Effector CD4-positive, alpha-beta T cell (primary cell): ENCODE data around the gene EML1.

Experiments
- DNase-seq: peaks from one replicate; pipeline ENCODE4 v3.0.0-alpha.2; 2020

The EML1 gene

GRCh38 chr14:99780690-99781089 lies 12.5 kb upstream of the EML1 start:
- DNase-seq = no peak

GRCh38 chr14:99781091-99781490 lies 12.1 kb upstream of the EML1 start:
- DNase-seq = no peak

DNA sequence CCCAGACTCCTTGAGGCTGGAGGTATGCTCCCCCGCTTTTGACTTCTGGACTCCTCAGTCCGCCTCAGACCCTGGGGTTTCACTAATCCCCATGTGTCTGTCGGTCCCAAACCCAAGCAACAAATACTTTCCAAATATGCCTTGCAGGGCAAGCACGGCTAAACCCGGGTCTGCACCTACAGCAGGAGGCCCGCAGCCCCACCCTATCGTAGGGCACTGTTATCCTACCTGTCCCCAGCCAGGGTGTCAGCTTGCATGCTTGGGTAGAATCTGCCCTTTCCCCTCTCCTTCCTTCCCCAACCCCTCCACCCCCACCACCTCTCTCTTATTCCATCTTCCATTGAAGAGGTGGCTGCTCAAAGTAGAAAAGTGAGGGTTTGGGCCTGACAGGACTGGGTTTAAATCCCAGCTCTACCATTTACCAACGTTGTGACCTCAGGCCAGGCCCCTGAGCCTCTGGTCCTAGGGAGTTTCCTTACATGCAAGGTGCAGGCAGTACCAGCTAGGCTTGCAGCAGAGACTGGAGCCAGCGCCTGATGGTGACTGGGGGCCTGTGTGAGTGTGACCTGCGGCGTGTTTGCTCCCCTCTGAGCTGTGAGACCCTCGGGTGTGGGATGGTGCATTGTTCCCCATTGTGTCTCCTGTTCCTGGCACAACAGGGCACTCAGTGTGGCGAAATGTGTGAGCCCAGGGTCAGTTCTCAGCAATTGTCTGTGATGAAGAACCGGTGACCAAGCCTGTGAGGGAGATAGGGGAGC lies 11.2 kb upstream of the EML1 start:
- no peak for DNase-seq

- no peak for DNase-seq
Measured at GRCh38 chr14:99784508-99784907, 8.7 kb upstream of the EML1 start.

DNA sequence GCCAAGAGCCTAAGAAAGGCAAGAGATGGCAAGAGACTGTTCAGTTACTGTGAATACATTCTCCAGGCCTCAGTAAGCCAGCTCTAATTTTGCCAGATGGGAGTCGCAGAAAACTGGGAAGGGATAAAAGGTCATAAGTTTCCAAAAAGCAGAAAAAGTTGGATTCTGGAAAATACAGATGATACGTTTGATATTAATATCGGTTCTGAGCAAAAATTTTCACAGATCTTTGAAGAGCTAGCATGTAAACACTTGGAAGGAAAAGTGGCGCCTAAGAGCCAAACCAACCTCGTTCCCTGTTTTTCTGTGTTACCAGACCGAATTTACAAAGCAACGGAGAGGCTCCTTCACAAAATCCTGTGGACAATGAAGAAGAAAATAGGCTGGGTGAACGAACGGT lies 7.8 kb upstream of the EML1 start:
- no peak for DNase-seq

- no peak for DNase-seq
Measured at GRCh38 chr14:99786511-99786989, 6.7 kb upstream of the EML1 start.

GRCh38 chr14:99788713-99789112 lies 4.5 kb upstream of the EML1 start:
- no peak for DNase-seq

DNA sequence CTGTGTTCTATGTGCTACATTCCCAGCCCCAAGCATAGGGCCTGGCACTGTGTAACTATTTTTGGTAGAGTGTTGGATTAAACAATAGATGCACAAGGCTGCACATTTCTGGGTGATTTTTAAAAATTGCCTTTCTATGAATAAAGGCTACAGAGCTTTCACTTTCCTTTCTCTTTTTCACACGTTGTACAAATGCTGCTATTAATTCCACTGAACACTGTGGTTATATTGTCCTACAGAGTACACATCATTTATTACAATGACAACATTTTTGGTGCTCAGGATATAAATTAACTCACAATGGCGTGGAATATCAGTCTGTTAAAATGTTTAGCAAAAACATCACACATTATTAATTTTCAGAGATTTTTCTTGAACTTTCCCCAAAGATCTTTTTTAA lies 3.6 kb upstream of the EML1 start:
- DNase-seq = no peak

- no peak for DNase-seq
Measured at GRCh38 chr14:99790201-99790977, 2.8 kb upstream of the EML1 start.

- DNase-seq = no peak
Measured at GRCh38 chr14:99790978-99791376, 2.2 kb upstream of the EML1 start.

GRCh38 chr14:99791476-99792209 lies 1.6 kb upstream of the EML1 start:
- DNase-seq = no peak

DNA sequence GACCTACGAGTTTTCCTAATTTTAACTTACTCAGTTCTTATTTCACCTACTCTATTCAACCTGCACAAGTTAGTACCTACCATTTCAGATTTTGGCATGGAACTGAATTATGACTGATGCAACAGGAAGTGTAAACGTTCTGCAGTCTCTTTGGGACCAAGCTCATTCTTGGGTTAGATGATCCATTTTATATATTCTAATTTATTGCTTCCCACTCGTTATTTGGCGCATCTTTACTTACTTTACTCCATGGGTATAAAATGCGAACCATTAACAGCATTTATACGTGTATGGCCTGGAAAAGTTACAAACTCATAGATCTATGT lies 1.0 kb upstream of the EML1 start:
- DNase-seq = no peak

DNA sequence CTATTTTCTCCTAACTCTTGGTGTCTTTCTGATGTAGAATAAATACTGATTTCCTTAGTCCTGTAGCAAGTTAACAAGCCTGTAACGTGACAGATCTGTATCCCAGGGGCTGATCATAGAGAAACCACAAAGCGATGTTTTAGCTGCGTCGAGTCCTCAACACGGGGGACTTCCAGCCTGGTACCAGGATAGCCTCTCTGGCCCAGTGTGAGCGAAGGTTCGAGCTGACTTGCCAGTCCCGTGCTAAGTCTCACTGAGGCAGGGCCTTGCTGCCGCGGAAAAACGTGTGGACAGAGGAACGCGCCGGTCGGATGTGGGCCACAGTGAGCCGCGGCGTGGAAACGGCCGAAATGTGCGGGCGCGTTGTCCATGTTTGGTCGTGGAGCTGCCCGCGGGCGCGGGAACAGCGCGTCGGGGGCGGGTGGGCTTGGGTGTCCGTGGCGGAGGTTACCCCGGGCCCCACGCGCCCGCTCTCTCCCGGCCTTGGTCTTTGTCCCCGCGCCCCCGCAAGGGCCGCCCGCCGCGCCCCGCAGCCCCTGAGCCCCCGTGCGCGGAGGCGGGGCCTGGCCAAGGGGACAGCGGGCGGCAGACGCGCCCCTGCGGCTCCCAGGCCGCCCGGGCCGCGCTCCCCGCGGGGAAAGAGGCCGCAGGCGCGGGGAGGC lies 531 bp upstream of the EML1 start:
- no peak for DNase-seq

DNA sequence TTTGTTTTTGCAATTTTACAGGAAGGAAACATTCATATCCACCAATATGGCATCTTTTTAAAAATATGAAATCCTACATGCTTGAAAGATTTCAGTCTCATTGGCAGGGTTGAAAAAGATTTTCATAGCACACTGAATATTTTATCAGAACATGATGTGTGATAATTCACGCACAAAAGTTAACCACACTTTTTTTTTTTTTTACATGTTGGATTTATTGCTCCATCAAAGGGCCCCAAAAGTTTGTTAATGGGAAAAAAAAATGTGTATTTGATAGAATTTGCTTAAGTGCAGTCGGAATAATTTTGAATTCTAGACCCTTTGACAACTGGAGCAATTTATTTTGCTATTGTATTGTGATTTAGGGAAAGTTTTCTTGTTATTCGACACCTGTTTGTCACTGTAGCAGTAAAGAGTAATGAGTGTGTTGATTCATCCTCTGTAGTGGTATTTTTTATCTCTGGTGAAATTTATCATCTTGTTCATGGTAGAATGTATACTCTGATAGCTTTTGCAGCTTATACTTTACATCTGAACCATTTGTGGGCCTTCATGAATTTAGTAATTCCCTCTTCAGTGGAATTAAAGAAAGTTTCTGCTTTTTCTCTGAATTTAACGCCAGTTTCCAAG lies 1.1 kb downstream of the EML1 start:
- DNase-seq = no peak

DNA sequence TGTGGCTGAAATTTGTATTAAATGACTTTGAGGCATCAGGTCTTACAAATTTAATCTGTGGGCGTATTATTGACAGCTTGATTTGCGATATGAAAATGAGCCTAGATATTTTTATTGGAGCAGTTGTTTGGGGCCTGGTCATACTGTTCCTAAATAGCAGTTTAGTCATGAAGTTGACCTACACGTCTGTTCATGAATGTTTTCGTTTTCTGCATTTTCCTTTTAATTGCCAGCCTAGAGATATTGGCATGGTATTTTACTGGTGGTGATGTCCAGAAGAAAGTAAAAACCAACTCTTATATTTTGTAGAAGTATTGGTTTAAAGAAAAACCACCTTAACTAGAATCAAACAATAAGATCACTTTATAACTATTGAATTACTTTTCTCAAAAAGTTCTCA lies 1.8 kb downstream of the EML1 start:
- DNase-seq = no peak

DNA sequence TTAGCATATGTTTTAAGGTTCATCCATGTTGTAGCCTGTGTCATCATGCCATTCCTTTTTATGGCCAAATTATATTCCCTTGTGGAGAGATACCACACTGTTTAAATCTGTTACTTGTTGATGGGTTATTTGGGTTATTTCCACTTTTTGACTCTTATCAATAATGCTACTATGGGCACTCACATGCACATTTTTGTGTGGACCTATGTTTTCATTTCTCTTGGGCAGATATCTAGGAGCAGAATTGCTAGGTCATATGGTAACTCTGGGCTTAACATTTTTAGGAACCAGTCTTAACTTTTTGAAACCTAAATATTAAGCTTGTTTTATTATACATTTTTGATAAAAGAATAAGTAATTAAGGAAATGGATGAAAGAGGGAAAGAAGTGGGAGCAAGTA lies 4.0 kb downstream of the EML1 start:
- DNase-seq = no peak

GRCh38 chr14:99800781-99801180 lies 7.6 kb downstream of the EML1 start:
- no peak for DNase-seq

GRCh38 chr14:99802301-99803105 lies 9.3 kb downstream of the EML1 start:
- no peak for DNase-seq

DNA sequence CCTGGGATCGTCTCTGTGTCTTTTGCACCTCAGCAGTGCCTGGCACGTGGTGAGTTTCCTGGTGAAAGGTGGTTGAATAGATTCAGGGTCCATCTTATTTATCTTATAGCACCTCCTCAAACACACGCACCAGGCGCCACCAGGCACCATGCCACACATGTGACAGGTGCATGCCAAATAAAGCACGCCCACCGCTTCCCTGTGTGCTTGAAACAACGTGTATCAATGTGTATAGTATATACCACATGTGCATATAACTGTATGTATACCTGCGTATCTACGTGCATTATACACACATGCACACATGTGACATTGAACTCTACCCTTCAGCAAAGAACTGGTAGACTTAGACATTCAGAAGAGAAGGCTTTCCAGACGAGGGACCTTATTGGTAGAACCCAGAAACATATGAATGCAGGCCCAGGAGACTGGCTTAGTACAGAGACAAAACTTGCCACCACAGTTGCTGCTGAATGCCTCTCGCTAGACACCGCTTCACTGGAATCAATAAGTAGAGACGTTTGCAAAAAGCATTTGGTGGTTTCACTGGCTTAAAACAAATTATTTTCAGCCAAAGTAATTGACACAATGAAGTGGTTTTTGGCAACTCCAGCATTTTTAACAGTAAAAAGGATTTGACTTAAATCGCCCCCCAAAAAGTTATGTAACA lies 10.0 kb downstream of the EML1 start:
- DNase-seq = no peak

DNA sequence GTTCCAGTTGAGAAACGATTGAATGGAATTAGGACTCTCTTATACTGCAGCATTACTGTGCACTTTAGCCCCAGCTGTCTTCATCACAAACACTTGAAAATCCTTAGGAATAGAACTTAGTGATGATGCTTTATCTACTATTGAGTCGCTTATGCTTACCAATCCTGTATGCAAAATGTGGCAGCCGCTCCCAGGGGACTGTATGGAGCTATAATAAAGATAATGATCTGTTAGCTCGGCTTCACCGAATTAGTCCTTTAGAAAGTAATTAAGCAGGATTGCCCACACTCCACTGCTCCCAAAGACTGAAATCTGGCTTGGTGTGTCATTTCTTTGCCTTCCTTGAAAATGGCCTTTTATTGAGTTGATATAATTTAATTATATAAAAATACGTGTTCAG lies 10.6 kb downstream of the EML1 start:
- DNase-seq = no peak

DNA sequence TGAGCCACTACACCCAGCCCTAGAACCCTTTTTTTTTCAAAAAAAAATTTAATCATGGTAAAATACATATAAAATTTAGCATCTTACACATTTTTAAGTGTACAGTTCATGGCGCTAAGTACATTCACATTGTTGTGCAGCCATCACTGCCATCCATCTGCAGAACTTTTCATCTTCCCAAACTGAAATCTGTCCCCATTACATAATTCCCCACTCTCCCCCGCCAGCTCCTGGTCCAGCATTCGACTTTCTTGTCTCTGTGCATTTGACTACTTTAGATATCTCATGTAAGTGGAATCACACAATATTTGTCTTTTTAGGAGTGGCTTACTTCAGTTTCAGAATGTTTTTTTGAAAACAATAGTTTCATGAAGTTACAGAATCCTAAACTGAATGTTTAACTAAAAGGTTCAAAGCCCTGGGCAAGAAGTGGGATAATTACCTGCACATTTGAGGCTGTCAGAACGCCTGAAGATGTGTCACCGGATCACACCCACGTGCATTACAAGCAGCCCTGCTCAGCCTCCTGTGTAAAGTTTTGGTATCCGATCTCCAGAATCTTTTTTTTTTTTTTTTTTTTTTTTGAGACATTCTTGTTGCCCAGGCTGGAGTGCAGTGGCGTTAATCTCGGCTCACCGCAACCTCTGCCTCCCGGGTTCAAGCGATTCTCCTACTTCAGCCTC lies 12.7 kb downstream of the EML1 start:
- no peak for DNase-seq
